ENCODE data around the gene LRRC45.

LRRC45 gene

GRCh38 chr17:82043507-82043906 is 20.4 kb downstream of the LRRC45 start:
- H3K79me2 ChIP-seq (ENCODE audit: insufficient read depth, low read length), result no peaks in the 10 kb centered on the region
- no peak overlapping the region for H3K27ac ChIP-seq (ENCODE audit: low read depth, low read length)
- no peaks in the 10 kb centered on the region for H3F3A ChIP-seq (ENCODE audit: insufficient read depth)
- no peaks in the 10 kb centered on the region for H3K36me3 ChIP-seq (ENCODE audit: low read length)
- H3K9ac ChIP-seq (ENCODE audit: low read length), result no peak overlapping the region
- no peaks in the 10 kb centered on the region for H3K27me3 ChIP-seq (ENCODE audit: low read length)
- H2AFZ ChIP-seq (ENCODE audit: low read depth, low read length, severe bottlenecking), result no peak overlapping the region
- TF ChIP-seq CTCF (IDR thresholded peaks at IDR 0.05; ENCODE audit: insufficient read depth, low read length, poor library complexity, severe bottlenecking) (no peak), EZH2phosphoT487 (conservative IDR thresholded peaks at IDR 0.05; ENCODE audit: low read length) (no peak)
- H3K4me2 ChIP-seq (ENCODE audit: low read depth, low read length, poor library complexity, severe bottlenecking), result no peak overlapping the region
- no peaks in the 10 kb centered on the region for H4K20me1 ChIP-seq (ENCODE audit: low read depth, low read length)
- H3K9me2 ChIP-seq (replicated peaks; ENCODE audit: insufficient read depth, low read length), result no peaks in the 10 kb centered on the region
- no peak overlapping the region for H3K4me3 ChIP-seq (ENCODE audit: insufficient read depth, low read length, poor library complexity, severe bottlenecking)
- H3K9me3 ChIP-seq (ENCODE audit: insufficient read depth, low read length), result no peaks in the 10 kb centered on the region

GRCh38 chr17:82045936-82046484 is 22.9 kb downstream of the LRRC45 start:
- no peaks in the 10 kb centered on the region for H3F3A ChIP-seq (ENCODE audit: insufficient read depth)
- H3K79me2 ChIP-seq (ENCODE audit: insufficient read depth, low read length), result no peaks in the 10 kb centered on the region
- no peaks in the 10 kb centered on the region for H3K9me3 ChIP-seq (ENCODE audit: insufficient read depth, low read length)
- H3K36me3 ChIP-seq (ENCODE audit: low read length), result no peaks in the 10 kb centered on the region
- H3K27ac ChIP-seq (ENCODE audit: low read depth, low read length), result no peak overlapping the region
- no peak for TF ChIP-seq CTCF (IDR thresholded peaks at IDR 0.05; ENCODE audit: insufficient read depth, low read length, poor library complexity, severe bottlenecking)
- TF ChIP-seq EZH2phosphoT487 (conservative IDR thresholded peaks at IDR 0.05; ENCODE audit: low read length), result no peak
- H3K9me2 ChIP-seq (replicated peaks; ENCODE audit: insufficient read depth, low read length), result no peaks in the 10 kb centered on the region
- H3K4me3 ChIP-seq (ENCODE audit: insufficient read depth, low read length, poor library complexity, severe bottlenecking), result no peak overlapping the region
- no peaks in the 10 kb centered on the region for H3K27me3 ChIP-seq (ENCODE audit: low read length)
- H3K4me2 ChIP-seq (ENCODE audit: low read depth, low read length, poor library complexity, severe bottlenecking), result no peak overlapping the region
- H3K9ac ChIP-seq (ENCODE audit: low read length), result no peak overlapping the region
- H4K20me1 ChIP-seq (ENCODE audit: low read depth, low read length), result no peaks in the 10 kb centered on the region
- no peak overlapping the region for H2AFZ ChIP-seq (ENCODE audit: low read depth, low read length, severe bottlenecking)

DNA sequence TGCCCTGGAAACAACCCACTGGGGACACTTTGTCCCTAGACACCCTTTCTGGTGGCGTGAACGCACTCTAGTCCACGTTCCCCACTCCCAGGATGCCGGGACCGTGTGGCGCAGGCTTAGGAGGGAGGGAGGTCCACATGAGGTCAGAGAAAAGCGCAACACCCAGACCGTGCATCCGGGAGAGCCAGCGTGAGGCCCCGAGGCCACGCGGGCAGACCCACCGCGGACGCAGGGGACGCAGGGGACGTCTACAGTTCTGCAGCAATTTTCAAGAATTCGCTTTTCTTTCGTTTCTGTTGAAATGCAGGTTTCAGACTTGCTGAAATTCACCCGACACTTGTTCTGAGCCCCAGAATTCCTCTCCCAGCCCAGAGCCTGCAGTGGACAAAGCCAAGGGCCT is 23.8 kb downstream of the LRRC45 start:
- H2AFZ ChIP-seq (ENCODE audit: low read depth, low read length, severe bottlenecking), result no peak overlapping the region
- no peak for TF ChIP-seq EZH2phosphoT487 (conservative IDR thresholded peaks at IDR 0.05; ENCODE audit: low read length)
- TF ChIP-seq CTCF (IDR thresholded peaks at IDR 0.05; ENCODE audit: insufficient read depth, low read length, poor library complexity, severe bottlenecking), result no peak
- no peaks in the 10 kb centered on the region for H3K79me2 ChIP-seq (ENCODE audit: insufficient read depth, low read length)
- no peaks in the 10 kb centered on the region for H3K36me3 ChIP-seq (ENCODE audit: low read length)
- no peak overlapping the region for H3K27ac ChIP-seq (ENCODE audit: low read depth, low read length)
- no peaks in the 10 kb centered on the region for H3K9me2 ChIP-seq (replicated peaks; ENCODE audit: insufficient read depth, low read length)
- H3K27me3 ChIP-seq (ENCODE audit: low read length), result no peaks in the 10 kb centered on the region
- H3K9ac ChIP-seq (ENCODE audit: low read length), result no peak overlapping the region
- no peak overlapping the region for H3K4me2 ChIP-seq (ENCODE audit: low read depth, low read length, poor library complexity, severe bottlenecking)
- no peaks in the 10 kb centered on the region for H3K9me3 ChIP-seq (ENCODE audit: insufficient read depth, low read length)
- no peaks in the 10 kb centered on the region for H4K20me1 ChIP-seq (ENCODE audit: low read depth, low read length)
- no peaks in the 10 kb centered on the region for H3F3A ChIP-seq (ENCODE audit: insufficient read depth)
- H3K4me3 ChIP-seq (ENCODE audit: insufficient read depth, low read length, poor library complexity, severe bottlenecking), result no peak overlapping the region
